ENCODE measurements around the gene FGGY.
"Not testable (repeated sequence)": the region's sequence is repeated elsewhere in the genome, so short reads cannot be mapped to it uniquely, and the experiment has no call there.

FGGY gene

GRCh38 chr1:59452559-59452958 lies 155.7 kb downstream of the FGGY start:
- DNase-seq, result no peak

GRCh38 chr1:59453297-59453968 lies 156.5 kb downstream of the FGGY start:
- DNase-seq, result no peak

DNA sequence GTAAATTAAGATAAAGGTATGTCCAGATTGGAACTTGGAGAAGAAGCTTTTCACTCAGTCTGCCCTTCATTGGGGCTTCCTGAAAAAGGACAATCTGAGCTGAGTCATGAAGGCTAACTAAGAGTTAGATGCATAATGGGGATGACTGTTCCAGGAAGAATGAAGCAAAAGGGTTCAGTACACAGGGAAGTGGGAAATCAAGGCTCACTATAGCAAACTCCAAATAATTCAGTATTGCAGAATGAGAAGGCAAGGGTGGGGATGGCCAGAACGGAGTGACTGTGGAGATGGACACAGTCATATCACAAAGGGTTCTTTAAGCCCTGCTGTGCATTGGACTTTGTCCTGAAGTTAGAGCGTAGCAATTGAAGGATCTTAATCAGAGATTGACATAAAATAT lies 158.3 kb downstream of the FGGY start:
- DNase-seq, result no peak

GRCh38 chr1:59457786-59458185 lies 160.9 kb downstream of the FGGY start:
- DNase-seq, result no peak

GRCh38 chr1:59458884-59459283 lies 162.0 kb downstream of the FGGY start:
- no peak for DNase-seq

- DNase-seq, result not testable (repeated sequence)
These were observed 166.0 kb downstream of the FGGY start for GRCh38 chr1:59462942-59463341.

DNA sequence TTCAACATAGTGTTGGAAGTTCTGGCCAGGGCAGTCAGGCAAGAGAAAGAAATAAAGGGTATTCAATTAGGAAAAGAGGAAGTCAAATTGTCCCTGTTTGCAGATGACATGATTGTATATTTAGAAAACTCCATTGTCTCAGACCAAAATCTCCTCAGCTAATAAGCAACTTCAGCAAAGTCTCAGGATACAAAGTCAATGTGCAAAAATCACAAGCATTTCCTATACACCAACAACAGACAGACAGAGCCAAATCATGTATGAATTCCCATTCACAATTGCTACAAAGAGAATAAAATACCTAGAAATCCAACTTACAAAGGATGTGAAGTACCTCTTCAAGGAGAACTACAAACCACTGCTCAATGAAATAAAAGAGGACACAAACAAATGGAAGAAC lies 168.6 kb downstream of the FGGY start:
- not testable (repeated sequence) for DNase-seq

GRCh38 chr1:59468828-59469428 lies 172.0 kb downstream of the FGGY start:
- DNase-seq, result no peak

DNA sequence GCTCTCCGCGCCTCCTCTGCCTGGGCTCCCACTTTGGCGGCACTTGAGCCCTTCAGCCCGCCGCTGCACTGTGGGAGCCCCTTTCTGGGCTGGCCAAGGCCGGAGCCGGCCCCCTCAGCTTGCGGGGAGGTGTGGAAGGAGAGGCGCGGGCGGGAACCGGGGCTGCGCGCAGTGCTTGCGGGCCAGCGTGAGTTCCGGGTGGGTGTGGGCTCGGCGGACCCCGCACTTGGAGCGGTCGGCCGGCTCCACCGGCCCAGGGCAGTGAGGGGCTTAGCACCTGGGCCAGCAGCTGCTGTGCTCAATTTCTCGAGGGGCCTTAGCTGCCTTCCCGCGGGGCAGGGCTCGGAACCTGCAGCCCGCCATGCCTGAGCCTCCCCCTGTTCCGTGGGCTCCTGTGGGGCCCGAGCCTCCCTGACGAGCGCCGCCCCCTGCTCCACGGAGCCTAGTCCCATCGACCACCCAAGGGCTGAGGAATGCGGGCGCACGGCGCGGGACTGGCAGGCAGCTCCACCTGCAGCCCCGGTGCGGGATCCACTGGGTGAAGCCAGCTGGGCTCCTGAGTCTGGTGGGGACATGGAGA lies 175.2 kb downstream of the FGGY start:
- not testable (repeated sequence) for DNase-seq

DNA sequence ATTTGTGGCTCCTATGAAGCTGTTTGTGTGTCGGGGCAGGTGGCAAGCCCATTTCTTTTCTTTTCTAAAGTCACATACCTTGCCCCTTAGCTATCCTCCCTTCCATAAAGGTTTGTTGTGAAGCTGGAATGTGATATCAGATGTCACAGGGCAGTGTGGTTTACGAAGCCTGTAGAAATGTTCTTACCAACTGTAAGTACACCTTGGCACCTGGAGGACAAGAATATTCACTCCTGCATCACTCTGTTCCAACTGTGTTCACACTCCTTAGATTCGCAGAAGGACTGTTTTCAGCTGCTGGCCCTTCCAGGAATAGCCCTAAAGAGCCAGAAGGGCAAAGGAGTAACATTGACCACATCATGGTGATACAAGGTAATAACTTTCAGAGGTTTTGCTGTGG lies 176.9 kb downstream of the FGGY start:
- no peak for DNase-seq

- DNase-seq, result no peak
These were observed 177.6 kb downstream of the FGGY start for GRCh38 chr1:59474496-59474895.

DNA sequence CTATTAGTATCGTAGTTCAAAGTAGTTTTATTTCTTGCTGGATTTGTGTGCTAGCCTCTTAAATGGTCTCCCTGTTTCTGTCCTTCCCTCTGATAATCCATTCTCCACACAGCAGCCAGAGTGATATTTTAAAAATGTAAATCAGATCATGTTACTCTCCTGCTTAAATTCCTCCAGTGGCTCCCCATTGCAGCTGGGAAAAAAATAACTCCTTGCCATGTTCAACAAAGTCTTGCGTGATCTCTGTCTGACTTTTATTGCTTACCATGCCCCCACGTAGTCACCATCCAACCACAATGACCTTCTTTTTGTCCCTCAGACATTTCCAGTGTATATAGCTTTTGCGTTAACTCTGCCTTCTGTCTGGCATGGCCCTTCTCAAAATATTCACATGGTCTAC lies 178.8 kb downstream of the FGGY start:
- no peak for DNase-seq

GRCh38 chr1:59477286-59477685 lies 180.4 kb downstream of the FGGY start:
- peak; percentile 27 for DNase-seq

DNA sequence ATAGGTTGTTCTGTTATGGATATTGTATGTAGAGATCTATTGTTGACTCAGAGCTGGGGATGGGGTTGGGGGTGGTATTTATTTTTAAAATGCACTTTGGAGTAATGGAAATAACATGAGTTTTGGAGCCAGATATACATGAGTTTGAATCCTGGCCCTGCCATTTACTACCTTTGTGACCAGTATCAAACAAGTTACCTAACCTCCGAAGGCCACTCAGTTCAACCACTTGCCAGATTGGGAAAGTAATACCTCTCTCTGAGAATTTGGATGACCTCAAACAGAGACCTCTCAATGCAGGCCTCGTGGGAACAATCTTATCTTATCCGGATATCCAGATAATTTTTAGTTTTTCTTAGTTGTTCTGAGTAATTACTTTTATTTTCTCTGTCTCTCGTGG lies 181.0 kb downstream of the FGGY start:
- no peak for DNase-seq

DNA sequence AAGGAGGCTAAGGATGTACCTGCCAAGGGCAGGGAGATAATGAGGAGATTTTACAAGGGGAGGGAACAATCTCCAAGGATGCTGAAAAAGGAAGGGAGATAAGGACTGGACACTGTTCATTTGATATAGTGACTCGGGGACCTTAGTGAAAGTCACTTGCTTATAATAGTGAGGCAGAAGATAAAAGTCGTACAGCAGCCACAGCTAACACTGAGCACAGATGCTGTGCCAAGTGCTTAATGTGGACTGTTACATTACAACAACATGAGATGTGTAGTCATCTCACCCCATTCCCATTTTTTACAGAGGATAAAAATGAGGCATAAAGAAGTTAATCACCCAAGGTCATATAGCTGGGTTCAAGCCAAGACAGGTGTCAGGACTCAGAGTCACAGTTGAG lies 181.9 kb downstream of the FGGY start:
- DNase-seq, result no peak

DNA sequence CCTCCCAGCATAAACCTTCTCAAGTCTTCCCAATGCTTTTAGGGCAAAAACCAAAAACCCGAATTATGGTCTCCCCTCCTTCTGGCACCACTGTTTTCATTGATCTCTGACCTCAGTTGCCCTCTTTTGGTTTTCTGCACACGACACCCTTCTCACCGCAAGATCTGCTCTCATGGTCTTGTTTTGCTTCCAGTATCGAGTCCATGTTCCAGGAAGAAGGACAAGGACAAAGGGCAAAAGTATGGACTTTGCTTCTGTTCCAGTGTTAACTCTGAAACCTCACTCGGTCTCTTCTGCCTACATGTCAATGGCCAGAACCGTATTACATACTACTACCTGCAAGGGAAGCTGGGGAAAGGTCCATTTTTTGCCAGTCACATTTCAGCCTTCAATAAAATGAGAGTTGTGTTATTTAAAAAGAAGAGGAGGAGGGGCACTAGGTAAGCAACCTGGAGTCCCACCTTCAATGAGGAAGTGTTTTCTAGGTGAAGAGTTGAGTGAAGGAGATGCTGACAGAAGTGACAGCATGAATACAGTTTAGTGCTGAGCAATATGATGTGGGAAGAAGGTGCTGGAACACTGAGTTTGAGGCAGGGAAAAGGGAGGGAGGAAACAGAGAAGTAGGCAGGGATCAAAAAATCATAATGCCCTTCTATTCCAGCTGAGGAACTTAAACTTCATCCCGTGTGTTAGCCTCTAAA lies 183.4 kb downstream of the FGGY start:
- DNase-seq, result no peak

DNA sequence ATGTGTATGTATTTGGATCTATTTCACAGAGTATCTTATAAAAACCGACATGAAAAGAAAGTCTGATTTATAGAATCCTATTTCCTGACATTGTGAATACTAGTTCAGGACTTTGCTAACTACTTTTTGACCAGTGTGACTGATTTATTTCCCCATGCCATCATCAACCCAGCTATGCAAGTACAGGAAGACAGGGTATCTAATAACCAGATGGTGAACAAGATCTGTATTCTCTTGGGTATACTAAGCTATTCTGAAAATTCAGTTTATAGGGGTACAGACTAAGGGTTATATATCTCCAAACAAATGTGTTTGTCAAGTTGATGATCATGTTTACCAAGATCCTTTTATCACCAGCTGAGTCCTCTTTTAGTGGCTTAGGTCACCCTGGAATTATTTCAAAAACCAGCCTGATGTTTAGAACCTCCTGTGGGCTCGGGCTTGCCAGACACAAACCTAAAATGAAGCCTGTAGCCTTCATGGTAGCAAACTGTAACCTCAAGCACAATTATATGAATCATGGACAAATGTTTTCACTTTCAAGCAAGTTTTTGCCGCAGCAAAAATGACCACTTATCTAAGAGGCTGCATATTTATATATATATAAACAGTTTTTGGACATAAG lies 185.1 kb downstream of the FGGY start:
- DNase-seq, result no peak

- no peak for DNase-seq
These were observed 186.1 kb downstream of the FGGY start for GRCh38 chr1:59482986-59483385.

GRCh38 chr1:59484096-59484495 lies 187.2 kb downstream of the FGGY start:
- no peak for DNase-seq

DNA sequence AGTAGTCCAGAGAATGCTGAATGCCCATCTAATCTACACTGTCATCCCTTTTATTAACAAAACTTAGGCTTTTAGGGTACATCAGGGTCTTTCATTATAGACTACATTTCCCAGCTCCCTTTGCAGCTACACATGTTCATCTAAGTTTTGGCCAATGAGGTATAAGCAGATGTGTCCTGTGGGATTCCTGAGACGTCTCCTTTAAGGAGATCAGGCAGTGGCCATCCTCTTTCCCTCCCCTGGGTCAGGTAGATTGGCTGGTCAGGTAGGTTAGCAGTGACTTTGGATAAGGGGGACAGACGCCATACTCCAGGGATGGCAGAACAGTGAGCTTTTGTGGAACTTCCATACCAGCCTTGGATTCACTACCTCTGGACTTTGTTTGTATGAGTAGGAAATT lies 188.3 kb downstream of the FGGY start:
- no peak for DNase-seq

DNA sequence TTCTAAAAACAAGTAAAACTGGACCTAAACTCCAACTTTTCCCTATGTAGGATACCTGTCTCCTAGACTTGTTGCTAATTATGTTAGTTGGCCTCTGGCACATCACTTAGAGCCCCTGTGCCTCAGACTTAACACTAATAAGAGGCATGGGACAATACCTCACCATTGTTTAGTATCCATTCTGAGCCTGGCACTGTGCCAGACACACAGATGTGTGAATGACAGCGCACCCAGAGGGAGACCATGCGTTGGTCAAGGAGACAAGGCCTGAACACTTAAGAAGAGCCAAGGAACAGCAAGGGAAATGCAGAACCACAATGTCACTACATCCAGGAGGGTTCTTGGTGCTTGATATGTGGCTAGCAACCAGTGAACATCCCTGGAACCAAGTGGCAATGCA lies 189.1 kb downstream of the FGGY start:
- DNase-seq, result no peak

GRCh38 chr1:59486615-59487014 lies 189.7 kb downstream of the FGGY start:
- DNase-seq, result no peak

DNA sequence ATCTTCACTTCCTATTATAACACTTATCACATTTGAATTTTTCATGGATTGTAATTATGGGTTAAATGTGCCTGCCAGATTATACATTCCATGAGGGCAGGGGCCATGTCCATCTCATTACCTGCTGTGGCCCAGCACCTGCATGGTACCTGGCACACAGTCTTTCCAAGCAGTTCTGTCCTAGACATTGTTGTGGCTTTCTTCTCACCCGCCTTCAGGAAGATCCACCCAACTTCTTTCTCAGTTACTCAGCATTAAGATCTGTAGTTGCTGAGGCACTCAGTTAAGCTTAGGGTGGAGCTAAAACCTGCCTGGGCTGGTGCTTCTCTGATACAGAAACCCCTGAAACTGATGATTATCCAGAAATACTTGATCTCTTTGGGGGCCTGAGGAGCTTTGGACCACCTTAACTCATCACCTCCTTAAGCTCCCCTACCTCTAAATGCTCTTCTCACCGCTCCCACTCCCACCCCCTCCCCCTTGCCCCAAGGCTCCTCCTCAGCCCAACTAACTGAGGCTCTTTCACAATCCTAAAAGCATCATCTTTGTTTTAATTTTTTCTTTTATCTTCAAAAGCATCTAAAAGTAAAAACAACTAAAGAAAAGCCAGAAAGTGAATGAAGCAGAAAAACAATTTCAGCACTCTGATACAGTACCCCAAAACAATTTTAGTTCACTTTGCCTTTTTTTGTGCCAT lies 190.6 kb downstream of the FGGY start:
- no peak for DNase-seq
